Hepatocyte (in vitro differentiated cells): ENCODE data around the gene INO80B. TPM values are rescaled to one million over a fixed set of nuclear protein-coding genes. Genes with fewer than 3 reads are reported as not detected.

Experiments
- DNase-seq: peaks from one replicate; pipeline ENCODE4 v3.0.0-alpha.2; 2016; ENCODE audit warnings: low spot score
- H2AFZ ChIP-seq: fragments of 200-600 bp; sonication (generic); 2 replicates; pipeline ENCODE4 v1.6.0; 2016; ENCODE audit warnings: antibody characterized with exemption, mild to moderate bottlenecking
- H3K27ac ChIP-seq: fragments of 200-600 bp; sonication (generic); 2 replicates; pipeline ENCODE4 v1.5.1; 2016; ENCODE audit warnings: mild to moderate bottlenecking
- H3K27me3 ChIP-seq: fragments of 200-600 bp; sonication (generic); 2 replicates; pipeline ENCODE4 v1.6.1; 2016
- H3K36me3 ChIP-seq: fragments of 200-600 bp; sonication (generic); replicated peaks from 2 replicates; pipeline ENCODE4 v1.5.1; 2016; ENCODE audit warnings: low read depth; ENCODE audit not compliant: insufficient read depth
- H3K4me1 ChIP-seq: fragments of 200-600 bp; sonication (generic); 2 replicates; pipeline ENCODE4 v1.5.1; 2016; ENCODE audit warnings: mild to moderate bottlenecking, moderate library complexity; ENCODE audit not compliant: insufficient read depth
- H3K4me2 ChIP-seq: fragments of 200-600 bp; sonication (generic); 2 replicates; pipeline ENCODE4 v1.6.0; 2016
- H3K4me3 ChIP-seq: fragments of 200-600 bp; sonication (generic); 2 replicates; pipeline ENCODE4 v1.5.1; 2016; ENCODE audit warnings: mild to moderate bottlenecking
- H3K79me2 ChIP-seq: fragments of 200-600 bp; sonication (generic); 2 replicates; pipeline ENCODE4 v1.6.0; 2017; ENCODE audit warnings: mild to moderate bottlenecking
- H3K9me2 ChIP-seq: fragments of 200-600 bp; sonication (generic); replicated peaks from 2 replicates; pipeline ENCODE4 v1.6.0; 2017; ENCODE audit warnings: mild to moderate bottlenecking; ENCODE audit not compliant: insufficient read depth
- H3K9me3 ChIP-seq: fragments of 200-600 bp; sonication (generic); 2 replicates; pipeline ENCODE4 v1.5.1; 2016; ENCODE audit warnings: low read depth, mild to moderate bottlenecking
- H4K20me1 ChIP-seq: fragments of 200-600 bp; sonication (generic); 2 replicates; pipeline ENCODE4 v1.6.0; 2016; ENCODE audit warnings: mild to moderate bottlenecking; ENCODE audit not compliant: insufficient read depth, poor library complexity, severe bottlenecking
- CTCF ChIP-seq: fragments of 200-600 bp; sonication (generic); IDR thresholded peaks from 2 replicates; pipeline ENCODE4 v1.5.1; 2016; ENCODE audit warnings: antibody characterized with exemption, mild to moderate bottlenecking; ENCODE audit not compliant: poor library complexity
- EZH2 ChIP-seq: fragments of 200-600 bp; sonication (generic); IDR thresholded peaks from 2 replicates; pipeline ENCODE4 v1.6.1; 2016; ENCODE audit warnings: antibody characterized with exemption, mild to moderate bottlenecking, borderline replicate concordance
- EZH2phosphoT487 ChIP-seq: fragments of 200-600 bp; sonication (generic); IDR thresholded peaks from one replicate; pipeline ENCODE4 v1.6.1; 2018; ENCODE audit warnings: antibody characterized with exemption, mild to moderate bottlenecking, low read depth, moderate library complexity; ENCODE audit not compliant: unreplicated experiment, severe bottlenecking
- WGBS: methylation state at CpG from one replicate; pipeline ENCODE4 v1.1.6; 2016; ENCODE audit warnings: low lambda C conversion rate; ENCODE audit errors: missing lambda C conversion rate; 5-methylcytosine and 5-hydroxymethylcytosine counted together
- polyA plus RNA-seq: library from polyadenylated mRNA; unstranded; fragments of >200 nt; fragmentation: Nextera tagmentation; extraction: Ambion mirVana; gene quantifications from 2 replicates; pipeline ENCODE4 v1.2.1, GENCODE V29; 2016
- total RNA-seq: library from RNA; depleted of rRNA; stranded (reverse); fragments of >200 nt; gene quantifications from 2 replicates; pipeline ENCODE4 v1.2.3, GENCODE V29; 2014

INO80B gene
- total and polyA plus RNA-seq, 2 experiments from 2014 or later: 16.0 to 18.9 TPM

GRCh38 chr2:74428675-74429074 lies 26.2 kb upstream of the INO80B start:
- no peaks in the 10 kb centered on the region for H3K36me3 ChIP-seq
- no peak overlapping the region for H3K27ac ChIP-seq
- H3K79me2 ChIP-seq: peaks cover 18% of the 10 kb centered on the region
- H3K9me2 ChIP-seq: no peaks in the 10 kb centered on the region
- H3K4me1 ChIP-seq: peaks cover 16% of the 10 kb centered on the region
- 87% methylated on average over 5 of the region's 5 CpGs for WGBS
- no peaks in the 10 kb centered on the region for H3K9me3 ChIP-seq
- no peak for DNase-seq
- H4K20me1 ChIP-seq: peaks cover 4% of the 10 kb centered on the region
- TF ChIP-seq EZH2phosphoT487 (no peak), EZH2 (no peak), CTCF (no peak)
- H2AFZ ChIP-seq: no peak overlapping the region
- H3K4me2 ChIP-seq: no peak overlapping the region
- no peak overlapping the region for H3K4me3 ChIP-seq
- no peaks in the 10 kb centered on the region for H3K27me3 ChIP-seq

GRCh38 chr2:74429487-74430451 lies 25.1 kb upstream of the INO80B start:
- TF ChIP-seq CTCF (no peak), EZH2phosphoT487 (no peak), EZH2 (no peak)
- Histone ChIP-seq H4K20me1 (peaks cover 12% of the 10 kb centered on the region), H3K79me2 (peaks cover 29% of the 10 kb centered on the region), H3K27ac (peak overlapping the region; percentile 69), H3K27me3 (no peaks in the 10 kb centered on the region), H3K36me3 (no peaks in the 10 kb centered on the region), H3K9me2 (no peaks in the 10 kb centered on the region), H2AFZ (no peak overlapping the region), H3K9me3 (no peaks in the 10 kb centered on the region), H3K4me1 (peaks cover 16% of the 10 kb centered on the region), H3K4me3 (no peak overlapping the region), H3K4me2 (no peak overlapping the region)
- WGBS: 85% methylated on average over 18 of the region's 18 CpGs
- peak; percentile 54 for DNase-seq

GRCh38 chr2:74430502-74430901 lies 24.4 kb upstream of the INO80B start:
- H3K4me1 ChIP-seq: peaks cover 16% of the 10 kb centered on the region
- no peak overlapping the region for H3K4me2 ChIP-seq
- no peaks in the 10 kb centered on the region for H3K9me2 ChIP-seq
- no peak overlapping the region for H2AFZ ChIP-seq
- H3K4me3 ChIP-seq: no peak overlapping the region
- peak overlapping the region; percentile 69 for H3K27ac ChIP-seq
- TF ChIP-seq EZH2phosphoT487 (no peak), EZH2 (no peak), CTCF (no peak)
- H3K27me3 ChIP-seq: no peaks in the 10 kb centered on the region
- peaks cover 37% of the 10 kb centered on the region for H3K79me2 ChIP-seq
- no peaks in the 10 kb centered on the region for H3K9me3 ChIP-seq
- H3K36me3 ChIP-seq: no peaks in the 10 kb centered on the region
- 94% methylated on average over 11 of the region's 11 CpGs for WGBS
- no peak for DNase-seq
- peaks cover 14% of the 10 kb centered on the region for H4K20me1 ChIP-seq
